GM19240 (cell line): ENCODE data around the gene AIP.

Source experiments
- DNase-seq: peaks from one replicate; pipeline ENCODE4 v3.0.0; 2011; ENCODE audit warnings: low spot score; ENCODE audit not compliant: insufficient read length

AIP gene

GRCh38 chr11:67493548-67494370 is 10.9 kb downstream of the AIP start:
- no peak for DNase-seq

DNA sequence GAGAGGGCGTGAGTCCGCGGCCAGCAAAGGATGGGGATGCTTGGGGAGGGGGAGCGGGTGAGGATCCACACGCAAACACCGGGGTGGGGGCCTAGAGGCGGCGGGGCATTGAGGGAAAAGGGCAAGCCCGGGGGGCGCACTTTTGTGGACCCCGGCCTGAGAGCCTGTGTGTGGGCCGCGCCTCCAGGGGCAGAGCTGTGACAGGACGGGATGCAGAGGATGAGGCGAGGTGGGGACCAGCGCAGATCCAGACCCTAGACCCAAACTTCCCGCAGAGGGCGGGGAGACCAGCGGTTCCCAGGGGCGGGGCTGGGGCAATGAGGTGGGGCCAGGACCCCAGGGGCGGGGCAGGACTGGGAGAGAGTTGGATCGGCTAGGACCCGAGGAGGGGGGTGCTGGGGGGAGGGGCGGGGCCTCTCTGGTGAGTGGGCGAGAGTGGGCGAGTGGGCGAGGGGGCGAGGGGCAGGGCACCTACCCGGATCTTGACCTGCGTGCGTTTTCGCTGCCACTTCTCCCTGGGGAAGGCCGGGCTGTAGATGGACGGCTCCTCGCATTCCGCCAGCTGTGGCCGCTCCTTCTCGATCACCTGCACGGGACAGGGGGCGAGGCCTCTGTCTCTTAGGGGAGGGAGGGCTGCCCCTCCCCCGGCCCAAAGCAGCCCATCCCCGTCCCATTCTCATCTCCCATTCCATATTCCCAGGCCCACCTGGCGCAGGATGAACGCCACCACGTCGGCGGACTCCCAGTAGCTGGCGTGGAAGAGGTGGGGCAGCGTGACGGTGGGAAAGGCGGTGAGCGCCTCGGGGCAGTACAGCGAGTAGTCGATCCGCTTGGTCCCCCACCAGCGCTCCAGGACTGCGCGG is 11.8 kb downstream of the AIP start:
- DNase-seq = no peak

DNA sequence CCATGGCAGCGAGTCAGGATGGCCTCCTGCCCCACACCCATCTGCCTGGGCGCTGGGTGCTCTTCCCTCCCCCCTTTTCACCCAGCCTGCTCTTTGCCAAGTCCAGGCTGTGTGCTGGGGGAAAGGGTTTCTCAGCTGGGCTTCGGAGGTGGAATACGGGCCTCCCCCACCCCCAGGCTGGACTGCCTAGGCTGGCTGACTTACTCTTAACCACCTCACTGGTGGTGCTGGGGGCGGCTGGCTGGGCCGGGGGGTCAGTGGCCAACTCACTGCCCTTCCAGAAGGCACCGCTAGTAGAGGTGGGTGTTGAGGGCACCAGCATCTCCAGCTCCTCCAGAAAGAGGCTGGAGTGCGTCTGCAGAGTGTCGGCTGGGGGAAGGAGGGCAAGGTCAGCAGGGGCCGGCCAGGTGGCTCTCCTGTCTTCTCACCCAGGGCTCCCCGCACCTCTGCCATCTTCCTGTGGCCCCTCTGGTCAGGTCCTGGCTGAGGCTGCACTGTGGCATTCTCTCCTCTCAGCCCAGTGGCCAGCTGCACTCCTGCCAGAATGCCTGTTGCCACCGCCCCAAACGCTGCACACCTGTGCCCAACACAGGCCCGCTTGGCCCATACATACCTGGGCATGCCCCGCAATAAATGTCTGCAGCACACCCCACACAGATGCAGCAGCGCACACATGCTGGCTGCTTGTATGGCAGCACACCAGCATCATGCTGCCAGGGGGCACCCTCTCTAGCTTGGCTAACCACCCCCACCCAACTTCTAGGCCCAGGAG is 12.6 kb downstream of the AIP start:
- DNase-seq = no peak

GRCh38 chr11:67496113-67496512 is 13.3 kb downstream of the AIP start:
- no peak for DNase-seq

DNA sequence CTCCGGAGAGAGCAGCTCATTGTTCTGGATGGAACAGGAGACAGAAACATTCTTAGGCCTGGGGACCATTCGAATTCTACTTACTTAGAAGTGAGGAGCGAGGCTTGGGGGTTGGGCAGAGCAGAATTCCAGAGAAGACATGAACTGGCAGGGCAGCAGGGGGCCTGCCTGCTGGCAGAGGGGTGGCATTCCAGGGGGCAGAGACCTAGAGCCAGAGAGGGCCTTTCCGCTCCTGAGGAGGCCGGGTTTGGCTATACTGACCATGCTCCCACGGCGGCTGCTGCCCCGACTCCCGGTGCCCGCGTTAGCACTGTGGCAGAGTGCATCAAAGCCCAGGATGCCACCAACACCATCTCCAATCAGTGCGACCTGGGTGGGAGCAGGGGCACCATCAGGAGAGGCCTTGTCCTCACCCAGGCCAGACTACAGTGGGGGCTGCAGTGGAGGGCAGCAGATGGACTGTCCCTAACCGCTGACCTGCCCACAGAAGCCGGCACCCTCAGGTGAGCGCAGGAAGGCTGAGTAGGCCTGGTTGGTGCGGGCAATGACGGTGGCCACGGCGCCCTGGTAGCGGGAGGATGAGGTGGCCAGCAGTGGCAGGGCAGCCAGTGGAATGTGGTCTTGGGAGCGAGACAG is 14.9 kb downstream of the AIP start:
- DNase-seq = no peak

- no peak for DNase-seq
Measured at GRCh38 chr11:67498544-67498972, 15.7 kb downstream of the AIP start.

DNA sequence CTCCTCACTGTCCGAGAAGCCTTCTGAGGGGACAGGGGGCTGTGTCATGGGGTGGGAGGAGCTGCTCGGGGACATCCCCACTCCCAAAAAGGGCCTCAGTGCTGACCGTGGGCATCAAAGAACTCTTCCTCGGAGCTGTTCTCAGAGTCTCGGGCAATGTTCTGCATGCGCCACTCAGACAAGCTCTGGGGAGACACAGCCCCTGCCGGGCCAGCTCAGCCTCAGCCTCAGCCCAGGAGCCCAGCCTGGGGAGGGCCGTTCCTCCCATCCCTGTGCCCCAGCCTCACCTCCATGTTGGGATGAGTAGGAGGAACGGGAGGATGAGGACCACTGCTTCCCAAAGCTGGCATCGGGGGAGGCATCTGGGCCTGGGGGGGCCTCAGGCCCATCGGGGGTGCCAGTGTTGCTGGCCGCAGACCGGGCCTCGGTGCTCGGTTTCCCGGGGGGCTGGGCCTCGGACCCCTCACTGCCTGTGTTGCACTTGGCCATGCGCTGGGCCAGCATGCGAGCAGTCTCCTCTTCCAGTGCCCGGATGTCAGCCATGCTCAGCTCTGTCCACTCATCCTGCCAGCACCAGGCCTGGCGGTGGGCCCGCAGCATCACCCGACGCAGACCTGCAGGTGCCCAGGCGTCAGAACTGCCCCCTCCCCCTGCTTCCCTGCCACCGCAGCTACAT is 17.1 kb downstream of the AIP start:
- DNase-seq = no peak

DNA sequence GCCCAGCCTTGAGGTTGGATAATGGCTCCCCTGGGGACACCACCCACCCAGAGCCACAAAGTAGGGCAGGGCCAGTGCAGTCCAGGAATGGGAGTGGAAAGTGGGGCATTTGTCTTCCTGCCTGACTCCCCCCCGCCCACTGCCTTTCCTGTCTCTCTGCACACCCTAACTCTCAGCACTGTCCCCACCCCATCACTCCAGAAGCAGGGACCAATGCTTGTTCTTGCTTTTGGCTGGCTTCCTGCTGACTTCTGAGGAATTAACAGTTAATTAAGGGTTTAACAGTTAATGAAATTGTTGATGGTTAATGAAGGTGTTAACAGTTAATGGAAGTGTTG is 17.6 kb downstream of the AIP start:
- no peak for DNase-seq

GRCh38 chr11:67500831-67501715 is 18.2 kb downstream of the AIP start:
- DNase-seq = no peak

- DNase-seq = no peak
Measured at GRCh38 chr11:67501854-67502253, 19.0 kb downstream of the AIP start.

DNA sequence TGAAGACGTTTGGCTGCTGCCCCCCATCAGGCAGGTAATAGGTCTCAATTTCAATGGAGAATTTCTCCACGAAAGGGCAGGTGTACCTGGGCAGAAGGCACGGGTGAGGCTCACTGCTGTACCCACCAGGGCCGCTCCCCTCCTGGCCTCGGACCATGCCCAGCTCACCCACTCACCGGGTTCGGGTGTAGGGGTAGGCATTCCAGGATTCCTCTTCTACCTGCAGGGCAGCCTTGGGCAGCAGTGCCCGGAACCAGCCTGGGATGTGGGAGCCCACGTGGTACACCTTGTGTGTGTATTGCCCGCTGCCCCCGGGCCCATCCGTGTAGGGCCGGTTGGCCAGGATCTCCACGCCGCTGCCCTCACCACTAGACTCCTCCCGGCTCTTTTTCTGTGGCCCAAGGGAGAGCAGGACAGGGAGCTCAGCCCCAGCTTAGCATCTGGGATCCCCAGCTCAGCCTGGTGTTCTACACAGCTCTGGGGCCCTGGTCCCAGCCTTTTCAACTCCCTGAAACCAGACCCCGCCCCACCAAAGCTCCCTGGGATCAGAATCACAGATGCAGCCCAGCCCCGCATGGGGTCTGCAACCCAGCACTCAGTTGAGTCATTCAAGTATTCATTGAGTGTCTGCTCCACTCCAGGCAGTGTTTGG is 19.6 kb downstream of the AIP start:
- DNase-seq = no peak

DNA sequence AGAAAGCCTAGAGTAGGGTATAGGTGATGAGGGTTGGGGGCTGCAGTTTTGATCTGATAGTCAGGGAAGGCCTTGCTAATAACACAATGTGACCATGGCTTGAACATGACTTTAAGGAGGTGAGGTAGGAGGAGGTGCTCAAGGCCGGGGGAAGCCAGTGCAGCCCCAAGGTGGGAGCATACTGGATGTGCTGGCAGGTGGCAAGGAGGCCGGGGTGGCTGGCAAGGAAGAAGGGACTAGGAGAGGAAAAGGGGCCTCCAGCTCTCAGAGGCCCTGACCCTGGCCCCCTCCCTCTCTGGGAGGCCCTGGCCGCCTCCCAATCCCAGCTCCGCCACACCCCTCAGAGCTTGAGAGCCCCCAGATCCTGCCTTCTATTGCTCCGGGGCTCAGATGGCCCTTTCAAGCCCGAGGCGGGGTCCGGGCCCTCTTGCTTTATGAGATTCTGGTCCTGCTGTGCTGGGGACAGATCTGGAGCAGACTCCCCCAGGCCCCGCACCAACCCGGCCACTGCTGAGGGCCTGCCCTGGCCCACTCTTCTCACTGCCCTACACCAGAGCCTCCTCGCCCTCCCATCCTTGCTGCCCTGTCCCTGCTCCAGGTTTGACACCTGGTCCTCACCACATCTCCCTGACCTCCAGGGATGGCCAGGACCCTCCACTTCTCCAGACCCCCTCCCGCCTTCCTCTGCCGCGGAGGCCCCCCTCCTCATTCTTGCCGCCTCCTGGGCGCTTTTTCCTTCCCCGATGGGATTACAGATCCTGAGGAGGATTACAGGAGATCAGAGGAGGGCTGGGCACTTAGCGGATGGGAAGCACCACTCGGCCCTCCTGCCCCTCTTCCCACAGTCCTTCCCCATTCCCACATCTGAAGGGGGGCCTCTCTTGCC is 20.5 kb downstream of the AIP start:
- DNase-seq = no peak

DNA sequence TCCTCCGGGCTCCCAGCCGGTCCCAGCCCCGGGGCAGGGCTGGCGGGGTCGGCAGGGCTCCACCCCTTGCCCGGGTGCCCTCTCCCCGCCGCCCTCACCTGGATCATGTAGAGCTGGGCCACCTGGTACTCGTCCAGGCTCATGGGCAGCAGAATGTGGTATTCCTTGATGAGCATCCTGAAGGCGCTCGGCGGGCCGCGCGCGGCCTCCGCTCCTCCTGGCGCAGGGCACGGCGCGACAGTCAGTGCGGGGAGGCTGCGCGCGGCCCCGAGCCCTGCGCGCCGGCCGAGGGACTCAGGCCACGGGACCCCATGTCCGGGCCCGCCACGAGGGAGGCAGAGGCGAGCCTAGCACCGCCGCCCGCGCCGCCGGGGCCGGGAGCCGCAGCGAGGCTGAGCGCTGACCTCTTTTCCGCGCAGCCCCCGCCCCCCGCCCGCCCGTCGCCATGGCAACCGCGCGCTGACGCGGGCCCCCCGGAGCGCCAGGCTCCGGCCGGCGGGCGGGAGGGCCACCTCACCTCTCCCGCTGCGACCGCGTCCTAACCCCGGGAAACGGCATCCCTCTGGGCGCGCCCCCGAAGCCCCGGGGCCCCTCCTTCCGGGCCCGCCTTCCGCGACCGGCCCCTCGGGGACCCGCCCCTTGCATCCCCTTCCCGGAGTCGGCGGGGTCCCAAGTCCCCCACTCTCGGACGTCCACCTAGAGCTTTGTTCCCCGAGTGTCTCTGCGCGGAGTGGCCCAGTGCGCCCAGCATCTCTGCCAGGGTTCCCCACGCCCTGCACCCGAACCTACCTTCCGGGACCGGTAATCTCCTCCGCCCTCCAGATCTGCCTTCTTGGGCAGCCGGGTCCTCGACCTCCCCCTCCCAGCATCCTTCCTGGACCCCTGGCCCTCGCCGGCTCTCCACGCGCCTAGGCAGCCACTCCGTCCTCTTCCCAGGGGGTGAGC is 21.5 kb downstream of the AIP start:
- no peak for DNase-seq

DNA sequence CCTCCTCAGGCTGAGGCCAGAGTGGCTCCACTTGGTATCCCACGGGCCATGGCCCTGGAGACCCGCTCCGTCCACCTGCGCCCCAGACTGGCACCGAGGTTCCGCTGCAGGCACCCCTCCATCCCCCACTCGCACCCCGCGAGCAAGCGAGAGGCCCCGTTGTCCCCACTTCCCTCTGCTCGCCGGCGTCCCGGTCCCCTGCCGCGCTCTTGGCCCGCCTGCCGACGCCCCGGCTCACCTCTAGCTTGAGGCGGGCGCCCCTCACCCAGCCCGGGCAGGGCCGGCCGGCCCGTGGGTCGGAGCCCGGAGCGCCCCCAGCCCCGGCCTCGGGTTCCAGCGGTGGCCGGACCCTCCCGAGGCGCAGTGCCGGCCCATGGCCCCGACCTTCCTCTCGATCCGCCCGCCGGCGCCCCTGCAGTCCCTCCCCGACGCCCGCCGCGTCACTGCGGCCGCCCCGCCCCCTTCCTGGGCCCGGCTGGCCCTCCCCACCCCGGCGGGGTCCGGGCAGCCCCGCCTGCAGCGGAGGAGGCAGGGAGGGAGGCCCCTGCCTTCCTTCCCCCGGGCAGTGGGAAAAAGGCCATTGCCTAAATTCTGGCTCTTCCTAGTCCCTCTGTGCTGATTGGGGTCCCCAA is 22.2 kb downstream of the AIP start, which contains the start of gene PITPNM1:
PITPNM1 (minus strand) TSS at position 414 of the 632 bp plus-strand sequence. CDS start 1,183 bp downstream, outside the sequence.
- peak; percentile 81 for DNase-seq

GRCh38 chr11:67505605-67506396 is 23.0 kb downstream of the AIP start:
- peak; percentile 78 for DNase-seq
